ENCODE data around the gene OR10P1.

The OR10P1 gene

DNA sequence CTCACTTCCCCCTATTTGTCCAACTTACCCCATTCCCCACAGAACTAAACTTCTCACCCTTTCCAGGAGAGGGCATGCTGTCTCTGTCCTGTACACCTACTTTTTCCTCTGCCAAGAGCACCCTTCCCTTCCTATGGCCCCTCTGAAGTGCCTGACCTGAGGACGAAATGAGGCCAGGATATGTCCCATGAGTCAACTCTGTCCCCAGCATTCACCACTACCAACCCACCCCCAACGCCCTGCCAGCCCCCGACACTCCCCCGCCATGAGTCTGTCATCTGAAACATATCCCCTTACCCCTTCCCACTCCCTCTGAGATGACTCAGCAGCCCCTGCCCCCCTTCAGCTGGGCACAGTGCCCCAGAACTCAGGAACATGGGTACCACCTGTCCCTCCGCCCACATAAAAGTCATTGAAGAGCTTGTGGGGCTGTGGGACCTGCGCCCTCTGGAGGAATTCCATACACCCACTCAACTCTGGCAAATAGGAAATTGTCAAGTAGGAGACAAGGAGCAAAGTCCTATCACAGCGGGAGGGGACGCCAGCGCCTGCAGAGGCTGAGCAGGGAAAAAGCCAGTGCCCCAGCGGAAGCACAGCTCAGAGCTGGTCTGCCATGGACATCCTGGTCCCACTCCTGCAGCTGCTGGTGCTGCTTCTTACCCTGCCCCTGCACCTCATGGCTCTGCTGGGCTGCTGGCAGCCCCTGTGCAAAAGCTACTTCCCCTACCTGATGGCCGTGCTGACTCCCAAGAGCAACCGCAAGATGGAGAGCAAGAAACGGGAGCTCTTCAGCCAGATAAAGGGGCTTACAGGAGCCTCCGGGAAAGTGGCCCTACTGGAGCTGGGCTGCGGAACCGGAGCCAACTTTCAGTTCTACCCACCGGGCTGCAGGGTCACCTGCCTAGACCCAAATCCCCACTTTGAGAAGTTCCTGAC is 44.7 kb downstream of the OR10P1 start:
- no peak for DNase-seq (ENCODE audit: low spot score)
- TF ChIP-seq CTCF (IDR thresholded peaks at IDR 0.05; ENCODE audit: extremely low read depth, insufficient read depth, missing control alignments): peak; percentile 23
- in situ Hi-C loops (cut with MboI; ENCODE audit: low pct_unique_long_range_greater_than_20kb, low sequenced_read_pairs, unreplicated experiment): no loop called here

- in situ Hi-C loops (cut with MboI; ENCODE audit: low pct_unique_long_range_greater_than_20kb, low sequenced_read_pairs, unreplicated experiment): no loop called here
- no peak for DNase-seq (ENCODE audit: low spot score)
- no peak for TF ChIP-seq CTCF (IDR thresholded peaks at IDR 0.05; ENCODE audit: extremely low read depth, insufficient read depth, missing control alignments)
Measured at GRCh38 chr12:55682087-55682796, 45.5 kb downstream of the OR10P1 start.

DNA sequence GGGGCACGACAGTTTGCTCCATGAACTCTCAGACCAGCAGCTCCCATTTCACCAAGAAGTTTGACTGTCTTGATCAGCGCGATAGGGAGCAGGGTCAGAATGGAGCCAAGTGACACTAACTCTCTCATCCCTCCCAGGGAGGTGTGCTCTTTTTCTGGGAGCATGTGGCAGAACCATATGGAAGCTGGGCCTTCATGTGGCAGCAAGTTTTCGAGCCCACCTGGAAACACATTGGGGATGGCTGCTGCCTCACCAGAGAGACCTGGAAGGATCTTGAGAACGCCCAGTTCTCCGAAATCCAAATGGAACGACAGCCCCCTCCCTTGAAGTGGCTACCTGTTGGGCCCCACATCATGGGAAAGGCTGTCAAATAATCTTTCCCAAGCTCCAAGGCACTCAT is 47.0 kb downstream of the OR10P1 start:
- TF ChIP-seq CTCF (IDR thresholded peaks at IDR 0.05; ENCODE audit: extremely low read depth, insufficient read depth, missing control alignments): no peak
- no peak for DNase-seq (ENCODE audit: low spot score)
- in situ Hi-C loops (cut with MboI; ENCODE audit: low pct_unique_long_range_greater_than_20kb, low sequenced_read_pairs, unreplicated experiment): no loop called here

GRCh38 chr12:55684761-55685370 is 48.2 kb downstream of the OR10P1 start:
- TF ChIP-seq CTCF (IDR thresholded peaks at IDR 0.05; ENCODE audit: extremely low read depth, insufficient read depth, missing control alignments): no peak
- no peak for DNase-seq (ENCODE audit: low spot score)
- in situ Hi-C loops (cut with MboI; ENCODE audit: low pct_unique_long_range_greater_than_20kb, low sequenced_read_pairs, unreplicated experiment): no loop called here

DNA sequence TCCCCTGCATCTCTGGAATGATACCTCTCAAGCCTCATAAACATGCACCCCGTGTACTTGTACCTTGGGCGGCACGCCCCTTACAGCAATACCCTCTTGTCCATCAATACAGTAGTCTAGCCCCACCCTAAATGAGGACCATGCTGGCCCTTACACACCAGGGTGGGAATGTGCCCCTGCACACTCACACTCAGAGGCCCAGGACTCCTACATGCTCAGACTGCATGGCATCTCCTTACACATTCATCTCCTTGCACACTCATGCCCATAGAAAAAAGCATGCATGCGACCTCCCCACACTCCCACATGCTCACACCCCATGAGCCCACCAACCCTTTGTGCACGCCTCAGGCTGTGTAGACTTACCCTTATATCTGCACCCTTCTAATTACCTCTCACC is 49.0 kb downstream of the OR10P1 start:
- DNase-seq (ENCODE audit: low spot score): no peak
- in situ Hi-C loops (cut with MboI; ENCODE audit: low pct_unique_long_range_greater_than_20kb, low sequenced_read_pairs, unreplicated experiment): no loop called here
- TF ChIP-seq CTCF (IDR thresholded peaks at IDR 0.05; ENCODE audit: extremely low read depth, insufficient read depth, missing control alignments): no peak

GRCh38 chr12:55686366-55687010 is 49.8 kb downstream of the OR10P1 start:
- in situ Hi-C loops (cut with MboI; ENCODE audit: low pct_unique_long_range_greater_than_20kb, low sequenced_read_pairs, unreplicated experiment): no loop called here
- DNase-seq (ENCODE audit: low spot score): no peak
- no peak for TF ChIP-seq CTCF (IDR thresholded peaks at IDR 0.05; ENCODE audit: extremely low read depth, insufficient read depth, missing control alignments)

All from GM13977 (cell line).